Measurements from ENCODE around the gene LCN10.

LCN10 gene

DNA sequence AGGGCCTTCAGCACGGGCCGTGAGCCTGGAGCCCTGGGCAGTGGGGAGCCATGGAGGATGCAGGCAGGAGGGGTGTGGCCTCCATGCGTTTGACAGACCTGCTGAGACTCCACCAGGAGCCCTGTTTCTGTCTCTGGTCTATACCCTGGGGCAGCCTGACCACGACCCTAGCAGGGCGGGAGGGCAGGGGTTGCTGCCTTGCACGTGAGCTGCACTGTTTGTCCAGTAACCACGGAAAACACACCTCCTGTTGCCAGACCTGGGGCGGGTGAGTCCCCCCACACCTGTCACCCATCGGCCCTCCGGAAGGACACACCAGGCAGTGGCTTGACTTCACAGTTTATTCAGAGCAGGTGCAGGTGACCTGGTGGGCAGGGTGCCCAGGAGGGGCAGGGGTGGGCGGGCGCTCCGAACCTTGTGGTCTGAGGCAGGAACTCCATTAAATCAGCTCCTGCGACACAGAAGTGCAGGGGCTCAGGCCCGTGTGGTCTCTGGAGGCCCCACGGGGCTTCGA lies 11.4 kb upstream of the LCN10 start:
- H3K4me3 ChIP-seq (ENCODE audit: control insufficient read depth, low read depth, low read length) = no peak overlapping the region
- no peak for TF ChIP-seq CTCF (IDR thresholded peaks at IDR 0.05; ENCODE audit: control insufficient read depth, insufficient read depth, low read depth, low read length, missing control alignments)
- no peak for DNase-seq (ENCODE audit: low read depth)

GRCh38 chr9:136753371-136754058 lies 10.8 kb upstream of the LCN10 start:
- no peak for TF ChIP-seq CTCF (IDR thresholded peaks at IDR 0.05; ENCODE audit: control insufficient read depth, insufficient read depth, low read depth, low read length, missing control alignments)
- no peak for DNase-seq (ENCODE audit: low read depth)
- H3K4me3 ChIP-seq (ENCODE audit: control insufficient read depth, low read depth, low read length) = no peak overlapping the region

DNA sequence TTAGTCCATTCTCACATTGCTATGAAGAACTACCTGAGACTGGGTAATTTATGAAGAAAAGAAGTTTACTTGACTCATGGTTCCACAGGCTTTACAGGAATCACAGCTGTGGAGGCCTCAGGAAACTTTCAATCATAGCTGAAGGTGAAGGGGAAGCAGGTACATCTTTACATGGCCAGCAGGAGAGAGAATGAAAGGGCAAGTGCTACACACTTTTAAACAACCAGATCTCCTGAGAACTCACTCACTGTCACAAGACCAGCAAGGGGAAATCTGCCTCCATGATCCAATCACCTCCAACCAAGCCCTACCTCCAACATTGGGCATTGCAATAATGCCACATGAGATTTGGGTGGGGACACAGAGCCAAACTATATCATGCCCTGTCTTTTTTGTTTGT lies 9.1 kb upstream of the LCN10 start:
- no peak overlapping the region for H3K4me3 ChIP-seq (ENCODE audit: control insufficient read depth, low read depth, low read length)
- DNase-seq (ENCODE audit: low read depth) = no peak
- no peak for TF ChIP-seq CTCF (IDR thresholded peaks at IDR 0.05; ENCODE audit: control insufficient read depth, insufficient read depth, low read depth, low read length, missing control alignments)

- DNase-seq (ENCODE audit: low read depth) = no peak
- no peak for TF ChIP-seq CTCF (IDR thresholded peaks at IDR 0.05; ENCODE audit: control insufficient read depth, insufficient read depth, low read depth, low read length, missing control alignments)
- H3K4me3 ChIP-seq (ENCODE audit: control insufficient read depth, low read depth, low read length) = no peak overlapping the region
Measured at GRCh38 chr9:136751244-136751643, 8.5 kb upstream of the LCN10 start.

DNA sequence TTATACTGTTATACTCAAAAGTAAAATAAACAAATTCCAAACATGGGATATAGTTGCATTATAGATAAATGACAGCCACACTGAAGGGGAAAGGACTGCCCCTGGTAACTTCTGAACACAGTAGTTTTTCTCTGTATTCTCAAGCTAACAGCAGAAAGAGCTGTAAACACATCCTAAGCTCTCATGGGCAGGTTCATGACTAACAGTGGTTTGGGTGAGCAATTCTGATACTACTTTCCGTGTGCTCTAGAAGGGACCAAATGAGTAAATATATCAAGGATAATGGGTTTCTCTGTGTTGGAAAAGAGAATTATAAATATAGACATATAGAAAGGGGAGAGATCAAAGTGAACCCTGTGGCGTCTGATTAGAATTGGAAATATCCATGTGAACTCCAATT lies 7.8 kb upstream of the LCN10 start:
- TF ChIP-seq CTCF (IDR thresholded peaks at IDR 0.05; ENCODE audit: control insufficient read depth, insufficient read depth, low read depth, low read length, missing control alignments) = no peak
- no peak for DNase-seq (ENCODE audit: low read depth)
- H3K4me3 ChIP-seq (ENCODE audit: control insufficient read depth, low read depth, low read length) = no peak overlapping the region

DNA sequence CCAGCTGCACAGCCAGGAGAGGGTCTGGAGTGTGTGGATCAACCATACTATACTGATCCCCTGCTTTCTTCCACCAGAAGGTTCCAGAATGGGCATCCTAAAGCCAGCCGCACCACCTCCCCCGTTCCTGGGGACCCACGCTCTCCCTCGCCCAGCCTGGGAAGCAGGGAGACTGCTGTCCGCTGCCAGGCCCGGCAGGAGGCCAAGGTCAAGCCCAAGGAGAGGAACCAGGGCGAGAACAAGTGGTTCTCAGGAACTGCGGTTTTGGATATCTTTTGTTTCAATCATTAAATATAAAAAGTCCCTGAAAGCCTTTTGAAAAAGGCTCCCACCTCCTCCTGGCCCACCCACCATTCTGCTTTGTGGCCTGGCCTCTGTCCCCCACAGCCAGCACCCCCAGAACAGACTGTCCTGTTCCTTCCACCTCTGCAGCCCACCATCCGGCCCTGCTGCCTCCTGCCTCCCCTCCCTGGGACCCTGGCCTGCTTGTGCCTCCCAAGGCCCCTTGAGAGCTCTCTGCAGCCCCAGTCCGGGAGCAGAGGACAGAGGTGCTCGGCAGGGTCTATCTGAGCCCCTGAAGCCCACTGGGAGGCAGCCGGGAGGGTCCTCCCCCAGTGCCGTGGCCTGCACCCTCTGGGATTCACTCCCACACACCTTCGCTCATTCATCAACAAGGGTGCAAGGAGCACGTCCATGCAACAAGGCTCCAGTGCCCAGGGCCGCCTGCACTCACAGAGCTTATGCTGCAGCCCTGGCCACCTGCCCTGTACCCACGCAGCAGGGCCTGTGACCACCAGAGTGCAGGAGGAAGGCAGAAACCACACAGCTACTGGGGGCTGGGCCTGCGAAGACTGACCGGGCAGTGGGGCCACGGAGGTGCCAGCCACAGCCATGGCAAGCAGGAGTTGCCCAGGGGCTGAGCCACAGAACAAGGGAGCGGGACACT lies 6.2 kb upstream of the LCN10 start:
- no peak for DNase-seq (ENCODE audit: low read depth)
- H3K4me3 ChIP-seq (ENCODE audit: control insufficient read depth, low read depth, low read length) = no peak overlapping the region
- no peak for TF ChIP-seq CTCF (IDR thresholded peaks at IDR 0.05; ENCODE audit: control insufficient read depth, insufficient read depth, low read depth, low read length, missing control alignments)
